SW 1271 (cell line): ENCODE measurements around the gene NPIPB8.
"Not testable (repeated sequence)": the region's sequence is repeated elsewhere in the genome, so short reads cannot be mapped to it uniquely, and the experiment has no call there.

Source experiments
- DNase-seq, 2 experiments: peaks; one replicate each; lab custom pipeline; 2025; lab: John Stamatoyannopoulos, UW

NPIPB8 gene

GRCh38 chr16:28607116-28607623 is 30.7 kb upstream of the NPIPB8 start:
- no peak for DNase-seq

DNA sequence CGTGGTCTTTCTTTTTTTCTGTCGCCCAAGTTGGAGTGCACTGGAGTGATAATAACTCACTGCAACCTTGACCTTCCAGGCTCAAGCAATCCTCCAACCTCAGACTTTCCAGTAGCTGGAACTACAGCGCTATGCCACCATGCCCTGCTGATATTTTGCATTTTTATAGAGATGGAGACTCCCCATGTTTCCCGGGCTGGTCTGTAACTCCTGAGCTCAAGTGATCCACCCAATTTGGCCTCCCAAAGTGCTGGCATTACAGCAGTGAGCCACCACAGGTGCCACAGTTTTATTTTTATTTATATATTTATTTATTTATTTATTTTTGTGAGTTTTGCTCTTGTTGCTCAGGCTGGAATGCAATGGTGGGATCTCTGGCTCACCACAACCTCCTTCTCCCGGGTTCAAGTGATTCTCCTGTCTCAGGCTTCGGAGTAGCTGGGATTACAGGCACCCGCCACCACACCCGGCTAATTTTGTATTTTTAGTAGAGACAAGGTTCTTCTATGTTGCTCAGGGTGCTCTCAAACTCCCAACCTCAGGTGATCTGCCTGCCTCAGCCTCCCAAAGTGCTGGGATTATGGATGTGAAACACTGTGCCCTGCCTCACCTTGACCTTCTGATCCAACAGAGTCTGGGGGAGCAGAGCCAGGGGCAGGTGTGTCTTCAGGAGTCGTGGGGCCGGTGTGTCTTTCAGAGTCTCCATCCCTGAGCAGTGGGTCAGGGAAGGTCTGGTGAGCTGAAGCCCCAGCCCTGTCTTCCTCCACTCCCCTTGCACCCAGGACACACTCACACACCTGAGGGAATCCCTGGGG is 30.0 kb upstream of the NPIPB8 start:
- DNase-seq: not testable (repeated sequence)

- not testable (repeated sequence) for DNase-seq
Measured at GRCh38 chr16:28608496-28608808, 29.4 kb upstream of the NPIPB8 start.

GRCh38 chr16:28608867-28609596 is 28.8 kb upstream of the NPIPB8 start:
- not testable (repeated sequence) for DNase-seq

DNA sequence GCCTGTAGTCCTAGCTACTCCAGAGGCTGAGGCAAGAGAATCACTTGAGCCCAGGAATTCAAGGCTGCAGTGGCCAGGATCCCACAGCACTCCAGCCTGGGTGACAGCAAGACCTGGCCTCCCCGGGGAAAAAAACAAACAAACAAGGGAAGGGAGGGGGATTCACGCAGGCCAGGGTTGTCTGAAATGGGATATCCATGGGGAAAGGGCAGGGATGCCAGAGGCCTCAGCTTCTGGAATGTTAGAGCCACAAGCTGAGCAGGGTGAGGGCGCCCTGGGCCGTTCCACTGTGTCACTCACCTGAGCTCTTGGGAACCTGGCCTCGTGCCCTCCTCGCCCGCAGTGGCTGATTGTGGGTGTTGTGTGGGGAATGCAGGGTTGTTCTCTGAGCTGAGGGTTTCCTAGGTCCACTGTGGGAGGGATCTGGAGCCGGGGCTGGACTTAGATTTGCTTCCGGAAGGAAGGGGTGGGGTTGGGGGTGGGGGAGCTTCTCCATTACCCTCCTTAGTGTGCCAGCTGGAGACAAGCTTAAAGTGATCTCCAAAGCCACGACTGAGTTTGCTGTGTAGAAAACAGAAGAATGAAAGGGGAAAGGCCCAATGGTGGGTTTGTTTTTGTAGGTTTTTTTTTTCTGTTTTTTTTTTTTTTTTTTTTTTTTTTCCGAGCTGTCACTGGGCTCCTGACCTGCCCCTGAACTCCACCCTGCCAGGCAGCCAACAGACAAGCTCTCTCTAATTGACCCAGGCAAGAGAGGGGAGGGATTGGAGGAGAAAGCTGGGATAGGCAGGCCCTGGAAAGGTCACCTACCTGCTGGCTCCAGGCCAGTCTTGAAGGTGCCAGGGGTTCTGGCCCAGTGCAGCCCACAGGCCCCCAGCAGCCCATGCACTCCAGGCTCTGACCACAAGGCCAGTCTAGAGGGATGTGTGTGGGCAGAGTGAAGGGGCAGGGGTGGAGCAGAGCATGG is 28.0 kb upstream of the NPIPB8 start, which contains the start of gene SULT1A1:
Gene SULT1A1 (minus strand): TSS at position 414 of the 964 bp plus-strand sequence. CDS start 1,189 bp downstream, outside the sequence.
- DNase-seq: no peak

- DNase-seq: no peak
Measured at GRCh38 chr16:28610595-28611191, 27.2 kb upstream of the NPIPB8 start.

GRCh38 chr16:28612359-28613280 is 25.2 kb upstream of the NPIPB8 start:
- DNase-seq: not testable (repeated sequence)

GRCh38 chr16:28613912-28614311 is 24.0 kb upstream of the NPIPB8 start:
- DNase-seq: not testable (repeated sequence)

DNA sequence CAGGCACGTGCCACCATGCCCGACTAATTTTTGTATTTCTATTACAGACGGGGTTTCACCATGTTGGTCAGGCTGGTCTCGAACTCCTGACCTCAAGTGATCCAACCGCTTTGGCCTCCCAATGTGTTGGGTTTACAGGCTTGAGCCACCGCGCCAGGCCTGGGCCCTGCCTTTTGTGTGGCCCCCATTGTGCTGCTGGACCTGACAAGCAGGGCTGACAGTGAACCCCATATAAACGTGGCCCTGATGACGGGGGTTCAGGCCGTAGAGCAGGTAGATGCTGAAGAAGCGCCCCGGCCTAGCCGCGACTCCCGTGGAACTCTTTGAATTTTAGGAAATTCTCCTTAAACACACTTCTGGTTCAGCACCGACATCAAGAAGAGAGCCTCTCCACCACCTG is 23.3 kb upstream of the NPIPB8 start:
- not testable (repeated sequence) for DNase-seq

DNA sequence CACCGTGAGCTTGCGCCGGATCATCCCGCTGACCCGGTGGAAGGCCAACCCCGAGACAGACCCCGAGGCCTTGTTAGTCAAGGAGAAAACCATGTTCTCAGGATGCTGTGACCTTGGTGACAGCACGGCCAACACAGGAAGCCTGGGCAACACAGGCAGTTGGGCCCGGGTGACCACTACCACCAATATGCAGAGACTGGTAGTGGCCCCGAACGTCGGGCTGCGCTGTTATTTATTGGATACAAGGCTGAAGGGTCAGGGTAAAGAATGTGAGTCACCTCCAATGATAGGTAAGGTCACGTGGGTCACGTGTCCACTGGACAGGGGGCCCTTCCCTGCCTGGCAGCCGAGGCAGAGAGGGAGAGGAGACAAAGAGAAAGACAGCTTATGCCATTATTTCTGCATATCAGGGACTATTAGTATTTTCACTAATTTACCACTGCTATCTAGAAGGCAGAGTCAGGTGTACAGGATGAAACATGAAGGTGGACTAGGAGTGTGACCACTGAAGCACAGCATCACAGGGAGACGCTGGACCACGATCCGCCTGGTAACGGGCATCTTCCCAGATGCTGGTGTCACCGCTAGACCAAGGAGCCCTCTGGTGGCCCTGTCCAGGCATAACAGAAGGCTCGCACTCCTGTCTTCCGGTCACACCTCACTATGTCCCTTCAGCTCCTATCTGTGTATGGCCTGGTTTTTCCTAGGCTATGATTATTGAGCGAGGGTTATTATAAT is 22.2 kb upstream of the NPIPB8 start:
- DNase-seq: peak in 1 of 2 experiments; percentile 64

DNA sequence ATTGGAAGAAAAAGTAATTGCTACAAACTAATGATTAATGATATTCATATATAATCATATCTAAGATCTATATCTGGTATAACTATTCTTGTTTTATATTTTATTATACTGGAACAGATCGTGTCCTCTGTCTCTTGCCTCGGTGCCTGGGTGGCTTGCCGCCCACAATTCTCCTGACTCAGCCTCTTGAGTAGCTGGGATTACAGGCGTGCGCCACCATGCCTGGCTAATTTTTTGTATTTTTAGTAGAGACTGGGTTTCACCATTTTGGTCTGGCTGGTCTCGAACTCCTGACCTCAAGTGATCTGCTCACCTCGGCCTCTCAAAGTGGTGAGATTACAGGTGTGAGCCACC is 21.7 kb upstream of the NPIPB8 start:
- DNase-seq: not testable (repeated sequence)

DNA sequence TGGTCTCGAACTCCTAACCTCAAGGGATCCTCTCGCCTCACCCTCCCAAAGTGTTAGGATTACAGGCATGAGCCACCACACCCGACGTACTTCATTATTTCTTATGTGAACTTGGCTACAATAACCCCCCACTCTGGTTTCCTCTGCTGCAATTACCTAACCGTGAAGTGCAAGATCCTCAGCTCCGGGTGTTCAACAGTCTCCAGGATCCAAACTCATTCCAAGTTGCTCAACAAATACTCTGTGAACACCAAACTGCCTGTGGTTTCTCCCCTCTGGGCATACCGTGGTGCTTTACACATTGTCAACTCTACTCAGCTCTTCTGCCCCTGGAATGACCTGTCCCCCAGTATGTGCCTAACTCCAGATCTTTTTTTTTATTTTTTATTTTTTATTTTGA is 21.2 kb upstream of the NPIPB8 start:
- DNase-seq: no peak

DNA sequence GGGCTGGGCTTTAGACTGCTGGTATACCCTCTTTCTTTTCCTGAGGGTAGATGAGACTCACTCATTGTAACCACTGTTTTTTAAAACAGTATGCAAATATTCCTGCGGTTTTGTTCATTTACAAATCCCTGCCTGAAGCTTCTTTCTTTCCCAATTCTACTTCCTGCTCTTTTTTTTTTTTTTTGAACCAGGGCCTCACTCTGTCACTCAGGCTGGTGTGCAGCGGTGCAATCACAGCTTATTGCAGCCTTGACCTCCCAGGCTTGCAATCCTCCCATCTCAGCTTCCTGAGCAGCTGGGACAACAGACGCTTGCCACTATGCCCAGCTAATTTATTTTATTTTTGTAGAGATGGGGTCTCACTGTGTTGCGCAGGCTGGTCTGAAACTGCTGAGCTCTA is 20.0 kb upstream of the NPIPB8 start:
- DNase-seq: no peak

- not testable (repeated sequence) for DNase-seq
Measured at GRCh38 chr16:28620316-28620715, 17.5 kb upstream of the NPIPB8 start.

DNA sequence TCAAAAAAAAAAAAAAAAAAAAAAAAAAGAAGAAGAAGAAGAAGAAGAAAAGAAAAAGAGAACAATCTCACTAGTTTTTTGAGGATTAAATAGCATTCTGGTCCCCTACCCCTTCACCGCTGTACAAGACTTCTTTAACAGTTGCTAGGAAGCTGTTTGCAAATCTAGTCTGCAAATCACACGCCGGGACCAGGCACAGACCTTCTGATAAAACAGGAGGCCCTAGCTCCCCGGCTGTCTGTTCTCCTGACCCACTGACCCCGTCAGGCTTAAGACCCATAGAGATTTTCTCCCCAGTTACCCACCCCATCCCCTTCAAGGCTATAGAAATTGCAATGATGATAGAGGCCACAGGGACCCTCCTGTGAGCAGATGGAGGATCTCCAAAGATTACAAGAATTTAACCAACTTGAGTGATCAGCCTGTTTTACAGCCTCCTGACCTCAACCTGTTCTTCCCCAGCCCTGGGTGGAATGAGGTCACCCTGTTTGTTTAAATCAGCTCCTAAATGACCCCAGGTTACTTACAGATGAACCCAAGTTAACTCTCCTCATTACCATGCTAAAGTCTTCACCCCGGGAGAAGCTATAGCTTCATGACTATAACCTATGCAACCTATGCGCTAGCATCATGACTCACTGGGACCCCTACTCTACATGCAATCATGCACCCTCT is 16.2 kb upstream of the NPIPB8 start:
- no peak for DNase-seq

- not testable (repeated sequence) for DNase-seq
Measured at GRCh38 chr16:28622532-28623171, 15.2 kb upstream of the NPIPB8 start.

GRCh38 chr16:28623172-28623711 is 14.6 kb upstream of the NPIPB8 start:
- no peak for DNase-seq

DNA sequence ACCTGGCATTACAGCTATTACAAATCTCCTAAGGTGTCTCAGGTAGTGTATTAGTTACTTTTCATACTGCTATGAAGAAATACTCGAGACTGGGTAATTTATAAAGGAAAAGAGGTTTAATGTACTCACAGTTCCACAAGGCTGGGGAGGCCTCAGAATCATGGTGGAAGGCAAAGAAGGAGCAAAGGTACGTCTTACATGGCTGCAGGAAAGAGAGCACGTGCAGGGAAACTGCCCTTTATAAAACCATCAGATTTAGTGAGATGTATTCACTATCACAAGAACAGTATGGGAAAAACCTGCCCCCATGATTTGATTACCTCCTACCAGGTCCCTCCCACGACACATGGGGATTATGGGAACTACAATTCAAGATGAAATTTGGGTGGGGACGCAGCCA is 7.0 kb upstream of the NPIPB8 start:
- DNase-seq: not testable (repeated sequence)
